Astrocyte (in vitro differentiated cells and primary cell): Measurements from ENCODE around the gene SAMD14. TPM values are rescaled to one million over a fixed set of nuclear protein-coding genes. Genes with fewer than 3 reads are reported as not detected.

ENCODE experiments used
- DNase-seq: peaks from one replicate; pipeline ENCODE4 v3.0.0-alpha.2; 2010; ENCODE audit warnings: low read depth
- FAIRE-seq: peaks from 2 replicates; lab custom pipeline; 2011; peaks lifted over from hg19 to GRCh38; lab: Jason Lieb, UNC
- H2AFZ ChIP-seq: 2 replicates; pipeline ENCODE4 v1.6.0; 2012; ENCODE audit warnings: low read depth, low read length, inconsistent platforms
- H3K27ac ChIP-seq: 2 replicates; pipeline ENCODE4 v1.5.1; 2011; ENCODE audit warnings: low read depth, low read length, inconsistent platforms
- H3K27me3 ChIP-seq: 2 replicates; pipeline ENCODE4 v1.6.0; 2011; ENCODE audit warnings: low read length, inconsistent platforms; ENCODE audit not compliant: insufficient read depth
- H3K36me3 ChIP-seq: 2 replicates; pipeline ENCODE4 v1.5.1; 2011; ENCODE audit warnings: low read length, inconsistent platforms; ENCODE audit not compliant: insufficient read depth
- H3K4me1 ChIP-seq: 2 replicates; pipeline ENCODE4 v1.5.1; 2011; ENCODE audit warnings: low read length, inconsistent platforms; ENCODE audit not compliant: insufficient read depth
- H3K4me2 ChIP-seq: 2 replicates; pipeline ENCODE4 v1.6.0; 2012; ENCODE audit warnings: low read length, inconsistent platforms
- H3K4me3 ChIP-seq: 2 replicates; pipeline ENCODE4 v1.5.1; 2011; ENCODE audit warnings: low read depth, mild to moderate bottlenecking, low read length, inconsistent platforms; ENCODE audit not compliant: insufficient read depth
- H3K79me2 ChIP-seq: 2 replicates; pipeline ENCODE4 v1.6.0; 2012; ENCODE audit warnings: mild to moderate bottlenecking, low read length, inconsistent platforms; ENCODE audit not compliant: insufficient read depth
- H3K9ac ChIP-seq: 2 replicates; pipeline ENCODE4 v1.6.0; 2012; ENCODE audit warnings: mild to moderate bottlenecking, low read length, inconsistent platforms
- H3K9me3 ChIP-seq: 2 replicates; pipeline ENCODE4 v1.5.1; 2012; ENCODE audit warnings: low read depth, mild to moderate bottlenecking, low read length, inconsistent platforms; ENCODE audit not compliant: insufficient read depth
- H4K20me1 ChIP-seq: 2 replicates; pipeline ENCODE4 v1.6.0; 2012; ENCODE audit warnings: low read length, inconsistent platforms; ENCODE audit not compliant: insufficient read depth
- H3K27ac Mint-ChIP-seq: one replicate; pipeline ENCODE4 v1.8.0; 2021; ENCODE audit warnings: mild to moderate bottlenecking, mixed read lengths; ENCODE audit not compliant: unreplicated experiment
- H3K27me3 Mint-ChIP-seq: one replicate; pipeline ENCODE4 v1.8.0; 2021; ENCODE audit warnings: low read depth, mixed read lengths; ENCODE audit not compliant: unreplicated experiment
- H3K36me3 Mint-ChIP-seq: one replicate; pipeline ENCODE4 v1.8.0; 2021; ENCODE audit warnings: low read depth, mixed read lengths; ENCODE audit not compliant: unreplicated experiment
- H3K4me1 Mint-ChIP-seq: one replicate; pipeline ENCODE4 v1.8.0; 2021; ENCODE audit warnings: low read depth, mixed read lengths; ENCODE audit not compliant: unreplicated experiment
- H3K4me3 Mint-ChIP-seq: one replicate; pipeline ENCODE4 v1.8.0; 2021; ENCODE audit warnings: mild to moderate bottlenecking, moderate library complexity, mixed read lengths; ENCODE audit not compliant: unreplicated experiment
- H3K9me3 Mint-ChIP-seq: one replicate; pipeline ENCODE4 v1.8.0; 2021; ENCODE audit warnings: mild to moderate bottlenecking, mixed read lengths; ENCODE audit not compliant: unreplicated experiment
- EZH2 ChIP-seq: IDR thresholded peaks from 2 replicates; pipeline ENCODE4 v1.6.1; 2012; ENCODE audit warnings: mild to moderate bottlenecking, low read length, inconsistent platforms; ENCODE audit not compliant: insufficient read depth
- total RNA-seq: library from RNA; stranded (reverse); gene quantifications from 2 replicates; pipeline ENCODE4 v1.2.1, GENCODE V29; 2021
- TF ChIP-seq, protein P1 (sequence below): IDR thresholded peaks from 2 replicates; pipeline ENCODE4 v1.5.1; 2011; ENCODE audit warnings: low read depth, mild to moderate bottlenecking, inconsistent platforms, low read length, moderate library complexity; ENCODE audit not compliant: insufficient read depth

Gene SAMD14
- total RNA-seq, 1 donor from 2014 or later, result 10.8 TPM

DNA sequence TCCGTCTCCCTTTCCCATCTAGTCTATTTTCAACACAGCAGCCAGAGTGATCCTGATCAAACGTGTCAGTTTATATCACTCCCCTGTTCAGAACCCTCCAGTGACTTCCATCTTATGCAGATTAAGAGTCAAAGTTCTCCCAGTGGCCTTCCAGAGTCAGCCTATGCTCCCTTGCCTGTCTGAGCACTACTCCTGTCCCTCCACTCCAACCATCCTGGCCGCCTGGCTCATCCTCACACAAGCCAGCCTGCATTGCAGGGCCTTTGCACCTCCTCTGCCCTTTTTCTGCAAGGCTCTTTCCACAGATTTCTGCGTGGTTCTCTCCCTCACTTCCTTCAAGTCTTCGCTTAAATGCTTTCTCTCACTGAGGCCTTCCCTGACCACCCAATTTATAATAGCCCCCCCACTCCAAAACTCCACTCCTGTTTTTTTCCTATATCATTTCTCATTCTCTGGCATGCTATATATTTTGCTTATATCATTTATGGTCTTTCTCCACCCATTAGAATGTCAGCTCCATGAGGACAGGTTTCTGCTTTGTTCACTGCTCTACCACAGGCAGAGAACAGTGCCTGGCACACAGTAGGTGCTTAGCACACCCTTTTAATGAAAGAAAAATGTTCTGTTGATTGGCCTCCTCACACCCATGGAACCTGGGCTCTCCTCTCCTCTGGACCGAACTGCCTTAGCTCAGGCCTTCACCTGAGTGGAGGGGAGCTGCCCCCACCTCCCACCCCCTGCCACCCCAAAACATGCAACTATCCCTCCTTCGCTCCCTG lies 9.3 kb downstream of the SAMD14 start:
- FAIRE-seq (no peak), DNase-seq (no peak)
- Mint-ChIP-seq H3K36me3 (peaks cover 7% of the 10 kb centered on the region), H3K9me3 (peaks cover 2% of the 10 kb centered on the region), H3K27ac (no peak overlapping the region), H3K4me1 (peaks cover 7% of the 10 kb centered on the region), H3K4me3 (no peak overlapping the region), H3K27me3 (peaks cover 45% of the 10 kb centered on the region)
- Histone ChIP-seq H3K4me1 (peaks cover 7% of the 10 kb centered on the region), H3K9ac (no peak overlapping the region), H3K79me2 (no peaks in the 10 kb centered on the region), H4K20me1 (no peaks in the 10 kb centered on the region), H3K27ac (no peak overlapping the region), H3K27me3 (no peaks in the 10 kb centered on the region), H3K36me3 (no peaks in the 10 kb centered on the region), H2AFZ (no peak overlapping the region), H3K4me3 (no peak overlapping the region), H3K4me2 (no peak overlapping the region), H3K9me3 (no peaks in the 10 kb centered on the region)
- TF ChIP-seq EZH2, result no peak
- TF ChIP-seq, protein P1, sequence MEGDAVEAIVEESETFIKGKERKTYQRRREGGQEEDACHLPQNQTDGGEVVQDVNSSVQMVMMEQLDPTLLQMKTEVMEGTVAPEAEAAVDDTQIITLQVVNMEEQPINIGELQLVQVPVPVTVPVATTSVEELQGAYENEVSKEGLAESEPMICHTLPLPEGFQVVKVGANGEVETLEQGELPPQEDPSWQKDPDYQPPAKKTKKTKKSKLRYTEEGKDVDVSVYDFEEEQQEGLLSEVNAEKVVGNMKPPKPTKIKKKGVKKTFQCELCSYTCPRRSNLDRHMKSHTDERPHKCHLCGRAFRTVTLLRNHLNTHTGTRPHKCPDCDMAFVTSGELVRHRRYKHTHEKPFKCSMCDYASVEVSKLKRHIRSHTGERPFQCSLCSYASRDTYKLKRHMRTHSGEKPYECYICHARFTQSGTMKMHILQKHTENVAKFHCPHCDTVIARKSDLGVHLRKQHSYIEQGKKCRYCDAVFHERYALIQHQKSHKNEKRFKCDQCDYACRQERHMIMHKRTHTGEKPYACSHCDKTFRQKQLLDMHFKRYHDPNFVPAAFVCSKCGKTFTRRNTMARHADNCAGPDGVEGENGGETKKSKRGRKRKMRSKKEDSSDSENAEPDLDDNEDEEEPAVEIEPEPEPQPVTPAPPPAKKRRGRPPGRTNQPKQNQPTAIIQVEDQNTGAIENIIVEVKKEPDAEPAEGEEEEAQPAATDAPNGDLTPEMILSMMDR, result no peak

DNA sequence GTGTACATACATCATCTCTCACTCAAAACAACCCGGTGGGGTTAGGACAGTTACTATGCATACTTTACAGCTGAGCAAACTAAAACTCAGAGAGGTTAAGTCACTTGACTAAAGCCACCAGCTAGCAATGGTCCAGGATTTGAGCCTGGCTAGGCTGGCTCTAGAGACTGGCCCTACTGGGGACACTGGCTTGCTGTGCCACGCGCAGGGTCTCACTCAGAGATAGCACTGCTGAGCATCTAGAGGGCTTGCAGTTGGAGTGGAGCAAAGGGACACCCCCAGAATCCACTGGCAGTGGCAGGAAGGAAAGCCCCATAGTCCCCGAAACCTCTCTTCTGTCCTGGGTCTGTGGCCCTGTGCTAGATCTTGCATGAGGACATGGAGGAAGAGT lies 11.1 kb downstream of the SAMD14 start:
- Histone ChIP-seq H4K20me1 (no peaks in the 10 kb centered on the region), H3K27ac (no peak overlapping the region), H3K36me3 (no peaks in the 10 kb centered on the region), H3K4me2 (no peak overlapping the region), H3K9me3 (no peaks in the 10 kb centered on the region), H3K27me3 (no peaks in the 10 kb centered on the region), H2AFZ (no peak overlapping the region), H3K79me2 (no peaks in the 10 kb centered on the region), H3K4me1 (peaks cover 3% of the 10 kb centered on the region), H3K9ac (no peak overlapping the region), H3K4me3 (no peak overlapping the region)
- Mint-ChIP-seq H3K36me3 (peaks cover 10% of the 10 kb centered on the region), H3K4me3 (no peak overlapping the region), H3K4me1 (peaks cover 7% of the 10 kb centered on the region), H3K27me3 (peaks cover 46% of the 10 kb centered on the region), H3K27ac (no peak overlapping the region), H3K9me3 (peaks cover 2% of the 10 kb centered on the region)
- FAIRE-seq, result no peak
- no peak for DNase-seq
- TF ChIP-seq, protein P1, result no peak
- no peak for TF ChIP-seq EZH2
